ENCODE data around the gene ZFP91. TPM values are rescaled to one million over a fixed set of nuclear protein-coding genes. Genes with fewer than 3 reads are reported as not detected.

Gene ZFP91
- total RNA-seq, 1 donor from 2014 or later: 48.0 TPM

DNA sequence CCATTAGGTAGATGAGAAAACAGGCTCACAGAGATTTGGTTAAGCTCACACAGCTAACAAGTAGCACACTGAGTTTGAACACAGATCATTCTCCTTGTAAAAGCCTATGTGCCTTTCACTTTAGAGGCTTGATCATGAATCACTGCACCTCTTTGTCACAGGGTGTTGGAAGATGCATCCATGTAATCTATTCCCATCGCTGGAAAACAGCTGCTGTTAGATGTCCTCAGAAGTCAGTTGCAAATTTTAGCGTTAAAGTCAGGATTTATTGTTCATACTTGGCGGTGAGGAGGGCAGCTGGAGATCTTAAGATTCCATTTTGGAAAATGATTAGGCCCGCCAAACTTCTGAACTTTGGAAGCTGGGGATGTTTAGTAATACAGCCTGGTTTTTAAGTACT lies 46.2 kb downstream of the ZFP91 start:
- no peaks in the 10 kb centered on the region for H3K9me3 Mint-ChIP-seq
- H3K4me1 Mint-ChIP-seq: no peaks in the 10 kb centered on the region
- H3K27ac Mint-ChIP-seq (ENCODE audit: unreplicated experiment): no peak overlapping the region
- no peaks in the 10 kb centered on the region for H3K27me3 Mint-ChIP-seq (ENCODE audit: low read depth)
- no peak for TF ChIP-seq CTCF (conservative IDR thresholded peaks at IDR 0.05)
- no peak for DNase-seq (ENCODE audit: low read depth, low spot score)
- H3K4me3 Mint-ChIP-seq: no peak overlapping the region
- H3K36me3 Mint-ChIP-seq (ENCODE audit: low read depth): peaks cover 25% of the 10 kb centered on the region

DNA sequence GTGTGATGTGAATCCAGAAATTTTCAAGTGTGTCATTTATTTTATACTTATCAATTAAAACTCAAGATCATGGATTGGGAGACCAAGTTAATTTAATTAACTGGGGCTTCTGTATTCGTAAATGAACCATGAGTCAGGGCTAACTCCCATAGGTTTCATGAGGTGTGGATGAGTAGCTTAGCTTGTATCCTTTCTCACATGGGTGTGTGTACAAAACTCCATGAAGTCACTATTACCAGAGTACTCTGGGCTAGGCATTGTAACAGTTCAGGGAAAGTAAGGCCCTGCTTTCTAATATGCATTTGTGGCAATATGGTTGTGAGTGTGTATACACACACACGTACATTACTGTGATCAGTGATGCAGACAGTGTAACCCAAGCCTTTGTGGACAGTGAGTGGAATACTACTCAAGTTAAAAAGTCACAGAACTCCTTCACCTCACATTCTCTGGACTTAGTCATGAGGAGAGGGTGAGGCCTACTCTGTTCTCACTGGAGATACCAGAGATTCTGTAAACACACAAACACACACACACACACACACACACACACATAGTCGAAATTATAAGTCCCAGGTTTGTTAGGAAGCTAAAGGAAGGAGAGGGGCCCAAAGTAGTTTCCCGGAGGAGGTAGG lies 47.1 kb downstream of the ZFP91 start:
- TF ChIP-seq CTCF (conservative IDR thresholded peaks at IDR 0.05): no peak
- no peak overlapping the region for H3K4me3 Mint-ChIP-seq
- H3K9me3 Mint-ChIP-seq: no peaks in the 10 kb centered on the region
- no peaks in the 10 kb centered on the region for H3K4me1 Mint-ChIP-seq
- H3K27ac Mint-ChIP-seq (ENCODE audit: unreplicated experiment): no peak overlapping the region
- no peaks in the 10 kb centered on the region for H3K27me3 Mint-ChIP-seq (ENCODE audit: low read depth)
- no peak for DNase-seq (ENCODE audit: low read depth, low spot score)
- H3K36me3 Mint-ChIP-seq (ENCODE audit: low read depth): peaks cover 22% of the 10 kb centered on the region

DNA sequence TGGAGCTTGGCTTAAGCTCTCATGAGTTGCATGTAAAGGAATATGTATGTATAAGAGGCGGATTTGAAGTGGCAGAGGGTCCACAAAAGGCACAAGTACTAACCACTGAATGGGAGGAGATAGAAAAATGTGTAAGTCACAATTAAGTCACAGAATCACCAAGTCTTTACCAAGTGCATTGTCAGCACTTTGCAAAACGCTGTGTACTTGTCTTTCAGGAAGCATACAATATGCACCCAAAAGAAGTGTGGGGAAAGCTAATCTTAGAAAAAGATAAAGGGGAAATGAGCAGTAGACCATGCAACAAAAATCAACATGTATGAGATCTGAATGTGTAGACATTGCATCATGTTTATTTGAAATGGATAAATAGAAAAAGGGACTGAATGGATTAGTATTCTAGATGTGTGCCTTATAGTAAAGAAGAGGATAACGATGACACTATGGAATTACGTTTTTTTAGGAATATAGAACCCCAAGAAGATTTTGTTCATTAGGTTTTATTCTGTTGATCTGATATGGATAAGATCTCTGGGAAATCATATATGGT lies 48.1 kb downstream of the ZFP91 start:
- Mint-ChIP-seq H3K36me3 (ENCODE audit: low read depth) (peaks cover 22% of the 10 kb centered on the region), H3K27me3 (ENCODE audit: low read depth) (no peaks in the 10 kb centered on the region), H3K4me3 (no peak overlapping the region), H3K4me1 (no peaks in the 10 kb centered on the region), H3K9me3 (no peaks in the 10 kb centered on the region), H3K27ac (ENCODE audit: unreplicated experiment) (no peak overlapping the region)
- TF ChIP-seq CTCF (conservative IDR thresholded peaks at IDR 0.05): no peak
- DNase-seq (ENCODE audit: low read depth, low spot score): no peak

DNA sequence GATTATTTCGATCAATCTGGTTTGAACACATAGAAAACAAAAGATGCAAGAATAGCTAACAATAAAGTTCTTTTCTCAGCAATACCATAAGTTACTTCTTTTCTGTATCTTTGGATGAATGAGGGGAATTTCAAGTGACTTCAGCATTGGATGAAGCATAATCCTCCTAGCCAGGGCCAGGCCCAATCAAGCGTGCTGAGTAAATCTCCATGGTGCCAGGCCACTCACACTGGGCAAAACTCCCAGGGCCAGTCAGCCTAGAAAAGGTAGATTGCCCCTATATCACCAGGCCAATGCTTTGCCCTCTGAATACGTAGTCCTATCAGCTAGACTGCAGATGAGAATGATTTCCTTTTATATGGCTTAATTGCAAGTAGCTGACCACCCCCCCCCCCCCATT lies 49.6 kb downstream of the ZFP91 start:
- no peaks in the 10 kb centered on the region for H3K4me1 Mint-ChIP-seq
- H3K27me3 Mint-ChIP-seq (ENCODE audit: low read depth): no peaks in the 10 kb centered on the region
- no peaks in the 10 kb centered on the region for H3K9me3 Mint-ChIP-seq
- H3K36me3 Mint-ChIP-seq (ENCODE audit: low read depth): peaks cover 14% of the 10 kb centered on the region
- H3K4me3 Mint-ChIP-seq: no peak overlapping the region
- no peak overlapping the region for H3K27ac Mint-ChIP-seq (ENCODE audit: unreplicated experiment)
- TF ChIP-seq CTCF (conservative IDR thresholded peaks at IDR 0.05): no peak
- no peak for DNase-seq (ENCODE audit: low read depth, low spot score)

GRCh38 chr11:58629857-58630256 lies 51.0 kb downstream of the ZFP91 start:
- no peaks in the 10 kb centered on the region for H3K27me3 Mint-ChIP-seq (ENCODE audit: low read depth)
- no peak for DNase-seq (ENCODE audit: low read depth, low spot score)
- H3K9me3 Mint-ChIP-seq: no peaks in the 10 kb centered on the region
- H3K4me3 Mint-ChIP-seq: no peak overlapping the region
- H3K36me3 Mint-ChIP-seq (ENCODE audit: low read depth): peaks cover 10% of the 10 kb centered on the region
- no peak overlapping the region for H3K27ac Mint-ChIP-seq (ENCODE audit: unreplicated experiment)
- no peaks in the 10 kb centered on the region for H3K4me1 Mint-ChIP-seq
- TF ChIP-seq CTCF (conservative IDR thresholded peaks at IDR 0.05): peak; percentile 45
